ENCODE data around the gene SLC24A1.
A peak's percentile ranks its signal among the peaks of the same experiment; 100 is the strongest.
"Not testable (repeated sequence)": the region's sequence is repeated elsewhere in the genome, so short reads cannot be mapped to it uniquely, and the experiment has no call there.

Gene SLC24A1

GRCh38 chr15:65621638-65622037, at the start of gene SLC24A1:
TSS of gene SLC24A1 (plus strand) at chr15:65621938. CDS start at chr15:65624081, 2,143 bp downstream.
- DNase-seq (ENCODE audit: low read depth in 2 of 2): no peak

GRCh38 chr15:65571971-65572370, 49.8 kb upstream of the SLC24A1 start:
- no peak for DNase-seq (ENCODE audit: low read depth in 2 of 2)

- no peak for DNase-seq (ENCODE audit: low read depth in 2 of 2)
These were observed 45.1 kb upstream of the SLC24A1 start for GRCh38 chr15:65576664-65577063.

GRCh38 chr15:65577129-65577996, 44.4 kb upstream of the SLC24A1 start:
- no peak for DNase-seq (ENCODE audit: low read depth in 2 of 2)

- DNase-seq (ENCODE audit: low read depth in 2 of 2): no peak
These were observed 42.6 kb upstream of the SLC24A1 start for GRCh38 chr15:65578904-65579728.

GRCh38 chr15:65579762-65580161, 42.0 kb upstream of the SLC24A1 start:
- no peak for DNase-seq (ENCODE audit: low read depth in 2 of 2)

GRCh38 chr15:65580287-65580686, 41.5 kb upstream of the SLC24A1 start:
- DNase-seq (ENCODE audit: low read depth in 2 of 2): no peak

GRCh38 chr15:65583701-65584100, 38.0 kb upstream of the SLC24A1 start:
- peak in 1 of 2 experiments; percentile 16 for DNase-seq (ENCODE audit: low read depth in 2 of 2)

GRCh38 chr15:65584241-65584640, 37.5 kb upstream of the SLC24A1 start:
- DNase-seq (ENCODE audit: low read depth in 2 of 2): no peak

GRCh38 chr15:65587094-65587493, 34.6 kb upstream of the SLC24A1 start:
- DNase-seq (ENCODE audit: low read depth in 2 of 2): no peak

GRCh38 chr15:65595960-65596359, 25.8 kb upstream of the SLC24A1 start:
- no peak for DNase-seq (ENCODE audit: low read depth in 2 of 2)

GRCh38 chr15:65598468-65598867, 23.3 kb upstream of the SLC24A1 start:
- no peak for DNase-seq (ENCODE audit: low read depth in 2 of 2)

- DNase-seq (ENCODE audit: low read depth in 2 of 2): no peak
These were observed 22.1 kb upstream of the SLC24A1 start for GRCh38 chr15:65599677-65600076.

GRCh38 chr15:65603134-65603533, 18.6 kb upstream of the SLC24A1 start:
- DNase-seq (ENCODE audit: low read depth in 2 of 2): no peak

GRCh38 chr15:65603559-65603958, 18.2 kb upstream of the SLC24A1 start:
- DNase-seq (ENCODE audit: low read depth in 2 of 2): no peak

GRCh38 chr15:65610871-65611718, 10.6 kb upstream of the SLC24A1 start, which contains the start of gene INTS14:
TSS of gene INTS14 (minus strand) at chr15:65611131. CDS start at chr15:65607380, 3,751 bp downstream.
- DNase-seq (ENCODE audit: low read depth in 2 of 2): peak; percentile 91 to 98

GRCh38 chr15:65611888-65612615, 9.7 kb upstream of the SLC24A1 start:
- DNase-seq (ENCODE audit: low read depth in 2 of 2): no peak

GRCh38 chr15:65612616-65612946, 9.2 kb upstream of the SLC24A1 start:
- no peak for DNase-seq (ENCODE audit: low read depth in 2 of 2)

- no peak for DNase-seq (ENCODE audit: low read depth in 2 of 2)
These were observed 8.6 kb upstream of the SLC24A1 start for GRCh38 chr15:65612949-65613744.

GRCh38 chr15:65615887-65616286, 5.9 kb upstream of the SLC24A1 start:
- not testable (repeated sequence) for DNase-seq (ENCODE audit: low read depth in 2 of 2)

All from stimulated activated CD4-positive, alpha-beta T cell treated with anti-CD3 and anti-CD28 coated beads, Interleukin-12 subunit alpha, Interleukin-12 subunit beta, amount 100 ng/mL, for 24 hours (primary cell).